ENCODE results near the gene SNCB. TPM values are rescaled to one million over a fixed set of nuclear protein-coding genes. Genes with fewer than 3 reads are reported as not detected.

SNCB gene
- total RNA-seq, 1 donor from 2014 or later, result not detected

DNA sequence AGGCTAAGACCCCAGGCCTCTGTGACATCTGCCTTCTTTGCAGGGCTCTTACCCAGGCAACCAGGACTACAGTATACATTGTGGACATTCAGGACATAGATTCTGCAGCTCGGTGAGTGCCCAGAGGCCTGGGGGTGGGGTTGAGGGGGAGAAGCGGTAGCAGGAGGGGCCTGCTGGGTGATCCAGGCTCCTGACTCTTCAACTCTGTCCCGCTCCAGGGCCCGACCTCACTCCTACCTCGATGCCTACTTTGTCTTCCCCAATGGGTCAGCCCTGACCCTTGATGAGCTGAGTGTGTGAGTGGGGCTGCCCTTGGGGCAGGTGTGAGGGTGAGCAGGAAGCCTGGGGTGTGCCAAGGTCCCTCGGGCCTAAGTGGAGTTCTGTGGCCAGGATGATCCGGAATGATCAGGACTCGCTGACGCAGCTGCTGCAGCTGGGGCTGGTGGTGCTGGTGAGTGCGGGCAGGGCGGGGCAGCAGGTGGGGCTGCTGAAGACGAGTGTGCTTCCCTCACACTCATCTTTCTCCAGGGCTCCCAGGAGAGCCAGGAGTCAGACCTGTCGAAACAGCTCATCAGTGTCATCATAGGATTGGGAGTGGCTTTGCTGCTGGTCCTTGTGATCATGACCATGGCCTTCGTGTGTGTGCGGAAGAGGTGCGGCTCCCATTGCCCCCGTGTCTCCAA lies 40.2 kb downstream of the SNCB start:
- Histone ChIP-seq H3K27me3 (no peaks in the 10 kb centered on the region), H3K4me3 (no peak overlapping the region), H3K27ac (no peak overlapping the region), H3K9me3 (peaks cover 8% of the 10 kb centered on the region), H3K36me3 (no peaks in the 10 kb centered on the region), H3K4me1 (no peaks in the 10 kb centered on the region)
- no peak for DNase-seq (ENCODE audit: extremely low spot score in 2 of 2)
- intact Hi-C loops (cut with DNase I), result no loop called here
- TF ChIP-seq, protein P1, sequence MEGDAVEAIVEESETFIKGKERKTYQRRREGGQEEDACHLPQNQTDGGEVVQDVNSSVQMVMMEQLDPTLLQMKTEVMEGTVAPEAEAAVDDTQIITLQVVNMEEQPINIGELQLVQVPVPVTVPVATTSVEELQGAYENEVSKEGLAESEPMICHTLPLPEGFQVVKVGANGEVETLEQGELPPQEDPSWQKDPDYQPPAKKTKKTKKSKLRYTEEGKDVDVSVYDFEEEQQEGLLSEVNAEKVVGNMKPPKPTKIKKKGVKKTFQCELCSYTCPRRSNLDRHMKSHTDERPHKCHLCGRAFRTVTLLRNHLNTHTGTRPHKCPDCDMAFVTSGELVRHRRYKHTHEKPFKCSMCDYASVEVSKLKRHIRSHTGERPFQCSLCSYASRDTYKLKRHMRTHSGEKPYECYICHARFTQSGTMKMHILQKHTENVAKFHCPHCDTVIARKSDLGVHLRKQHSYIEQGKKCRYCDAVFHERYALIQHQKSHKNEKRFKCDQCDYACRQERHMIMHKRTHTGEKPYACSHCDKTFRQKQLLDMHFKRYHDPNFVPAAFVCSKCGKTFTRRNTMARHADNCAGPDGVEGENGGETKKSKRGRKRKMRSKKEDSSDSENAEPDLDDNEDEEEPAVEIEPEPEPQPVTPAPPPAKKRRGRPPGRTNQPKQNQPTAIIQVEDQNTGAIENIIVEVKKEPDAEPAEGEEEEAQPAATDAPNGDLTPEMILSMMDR (IDR thresholded peaks at IDR 0.05), result no peak
- TF ChIP-seq POLR2A (IDR thresholded peaks at IDR 0.05) (no peak), POLR2AphosphoS5 (IDR thresholded peaks at IDR 0.05; ENCODE audit: insufficient read depth in 1 of 2, low read depth in 1 of 2) (no peak)

DNA sequence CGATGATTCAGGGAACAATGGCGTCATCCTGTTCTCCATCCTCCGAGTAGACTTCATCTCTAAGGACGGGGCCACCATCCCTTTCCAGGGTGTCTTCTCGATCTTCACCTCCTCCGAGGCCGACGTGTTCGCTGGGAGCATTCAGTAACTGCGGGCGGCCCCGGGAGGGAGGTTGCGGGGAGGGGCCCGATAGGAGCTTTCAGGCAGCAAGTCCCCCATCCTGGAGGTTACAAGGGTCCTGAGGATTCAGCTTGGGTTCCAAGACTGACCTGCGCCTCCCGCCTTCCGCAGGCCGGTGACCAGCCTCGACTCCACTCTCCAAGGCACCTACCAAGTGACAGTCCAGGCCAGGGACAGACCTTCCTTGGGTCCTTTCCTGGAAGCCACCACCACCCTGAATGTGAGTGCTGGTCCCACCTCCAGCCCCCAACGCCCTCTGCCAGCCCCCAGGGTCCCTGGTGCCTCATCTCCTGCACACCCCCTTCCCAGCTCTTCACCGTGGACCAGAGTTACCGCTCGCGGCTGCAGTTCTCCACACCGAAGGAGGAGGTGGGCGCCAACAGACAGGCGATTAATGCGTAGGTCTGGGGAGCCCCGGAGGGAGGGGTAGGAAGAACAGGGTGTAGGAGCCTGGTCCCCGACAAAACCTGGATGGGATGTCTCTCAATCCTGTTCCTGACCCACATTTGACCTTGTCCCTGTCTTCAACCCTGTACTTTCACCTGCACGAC lies 41.1 kb downstream of the SNCB start:
- H3K36me3 ChIP-seq, result no peaks in the 10 kb centered on the region

DNA sequence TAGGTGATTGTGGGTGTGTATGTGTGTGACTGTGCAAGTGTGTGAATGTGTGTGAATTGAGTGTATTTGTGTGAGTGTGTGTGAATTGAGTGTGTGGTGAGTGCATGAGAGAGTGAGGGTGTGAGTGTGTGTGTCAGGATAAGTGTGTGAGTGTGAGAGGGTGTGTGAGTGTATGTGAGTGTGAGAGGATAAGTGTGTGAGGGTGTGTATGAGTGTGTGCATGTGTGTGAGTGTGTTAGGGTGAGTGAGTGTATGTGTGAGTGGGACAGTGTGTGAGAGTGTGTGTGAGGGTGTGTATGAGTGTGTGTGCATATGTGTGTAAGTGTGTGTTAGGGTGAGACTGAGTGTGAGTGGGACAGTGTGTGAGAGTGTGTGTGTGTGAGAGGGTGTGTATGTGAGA lies 42.0 kb downstream of the SNCB start:
- H3K27ac ChIP-seq, result no peak overlapping the region
- H3K4me1 ChIP-seq, result no peaks in the 10 kb centered on the region
- TF ChIP-seq POLR2AphosphoS5 (IDR thresholded peaks at IDR 0.05; ENCODE audit: insufficient read depth in 1 of 2, low read depth in 1 of 2) (no peak), POLR2A (IDR thresholded peaks at IDR 0.05) (no peak)
- TF ChIP-seq, protein P1 (IDR thresholded peaks at IDR 0.05), result no peak
- no peak for DNase-seq (ENCODE audit: extremely low spot score in 2 of 2)
- H3K36me3 ChIP-seq, result no peaks in the 10 kb centered on the region
- no peak overlapping the region for H3K4me3 ChIP-seq
- peaks cover 11% of the 10 kb centered on the region for H3K9me3 ChIP-seq
- H3K27me3 ChIP-seq, result no peaks in the 10 kb centered on the region
- intact Hi-C loops (cut with DNase I), result no loop called here

More for the DNA sequence above, 41.1 kb downstream of the SNCB start:
- no peak overlapping the region for H3K27ac ChIP-seq
- no peaks in the 10 kb centered on the region for H3K4me1 ChIP-seq
- no peak for DNase-seq (ENCODE audit: extremely low spot score in 2 of 2)
- no peak overlapping the region for H3K4me3 ChIP-seq
- no peaks in the 10 kb centered on the region for H3K27me3 ChIP-seq
- H3K9me3 ChIP-seq, result peaks cover 11% of the 10 kb centered on the region
- intact Hi-C loops (cut with DNase I), result no loop called here
- TF ChIP-seq, protein P1 (IDR thresholded peaks at IDR 0.05), result no peak
- TF ChIP-seq POLR2A (IDR thresholded peaks at IDR 0.05) (no peak), POLR2AphosphoS5 (IDR thresholded peaks at IDR 0.05; ENCODE audit: insufficient read depth in 1 of 2, low read depth in 1 of 2) (no peak)

DNA sequence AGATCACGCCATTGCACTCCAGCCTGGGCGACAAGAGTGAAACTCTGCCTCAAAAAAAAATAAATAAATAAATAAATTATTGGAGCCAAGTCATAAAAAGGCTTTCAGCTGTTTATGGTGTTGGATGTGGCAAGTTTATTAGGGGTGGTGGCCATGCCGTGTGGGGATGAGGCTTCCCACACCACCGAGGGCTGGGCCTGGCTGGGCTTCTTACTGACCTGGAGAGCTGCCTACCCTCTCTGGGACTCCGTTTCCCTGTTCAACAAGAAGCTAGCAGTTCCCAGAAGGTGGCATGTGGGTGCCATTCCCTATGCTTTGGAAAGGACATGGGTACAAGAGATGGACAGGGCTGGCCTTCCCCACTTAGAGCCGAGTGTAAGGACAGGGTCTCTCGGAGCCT lies 42.9 kb downstream of the SNCB start:
- H3K4me3 ChIP-seq, result no peak overlapping the region

More for the DNA sequence above, 42.9 kb downstream of the SNCB start:
- TF ChIP-seq POLR2AphosphoS5 (IDR thresholded peaks at IDR 0.05; ENCODE audit: insufficient read depth in 1 of 2, low read depth in 1 of 2) (no peak), POLR2A (IDR thresholded peaks at IDR 0.05) (no peak)
- TF ChIP-seq, protein P1 (IDR thresholded peaks at IDR 0.05), result no peak
- H3K9me3 ChIP-seq, result peaks cover 11% of the 10 kb centered on the region
- DNase-seq (ENCODE audit: extremely low spot score in 2 of 2), result no peak
- intact Hi-C loops (cut with DNase I), result no loop called here
- H3K36me3 ChIP-seq, result no peaks in the 10 kb centered on the region
- H3K27ac ChIP-seq, result no peak overlapping the region
- H3K27me3 ChIP-seq, result no peaks in the 10 kb centered on the region
- H3K4me1 ChIP-seq, result no peaks in the 10 kb centered on the region

All from vagina (tissue), 2 donors.